Measurements from ENCODE around the gene FIP1L1. TPM values are rescaled to one million over a fixed set of nuclear protein-coding genes. Genes with fewer than 3 reads are reported as not detected.

The FIP1L1 gene, protein sequence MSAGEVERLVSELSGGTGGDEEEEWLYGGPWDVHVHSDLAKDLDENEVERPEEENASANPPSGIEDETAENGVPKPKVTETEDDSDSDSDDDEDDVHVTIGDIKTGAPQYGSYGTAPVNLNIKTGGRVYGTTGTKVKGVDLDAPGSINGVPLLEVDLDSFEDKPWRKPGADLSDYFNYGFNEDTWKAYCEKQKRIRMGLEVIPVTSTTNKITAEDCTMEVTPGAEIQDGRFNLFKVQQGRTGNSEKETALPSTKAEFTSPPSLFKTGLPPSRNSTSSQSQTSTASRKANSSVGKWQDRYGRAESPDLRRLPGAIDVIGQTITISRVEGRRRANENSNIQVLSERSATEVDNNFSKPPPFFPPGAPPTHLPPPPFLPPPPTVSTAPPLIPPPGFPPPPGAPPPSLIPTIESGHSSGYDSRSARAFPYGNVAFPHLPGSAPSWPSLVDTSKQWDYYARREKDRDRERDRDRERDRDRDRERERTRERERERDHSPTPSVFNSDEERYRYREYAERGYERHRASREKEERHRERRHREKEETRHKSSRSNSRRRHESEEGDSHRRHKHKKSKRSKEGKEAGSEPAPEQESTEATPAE
- total RNA-seq (2022; extraction: Qiagen RNA extraction; ENCODE audit: low read depth): 27.1 to 34.3 TPM (median 30.2 TPM) in 5 replicates

DNA sequence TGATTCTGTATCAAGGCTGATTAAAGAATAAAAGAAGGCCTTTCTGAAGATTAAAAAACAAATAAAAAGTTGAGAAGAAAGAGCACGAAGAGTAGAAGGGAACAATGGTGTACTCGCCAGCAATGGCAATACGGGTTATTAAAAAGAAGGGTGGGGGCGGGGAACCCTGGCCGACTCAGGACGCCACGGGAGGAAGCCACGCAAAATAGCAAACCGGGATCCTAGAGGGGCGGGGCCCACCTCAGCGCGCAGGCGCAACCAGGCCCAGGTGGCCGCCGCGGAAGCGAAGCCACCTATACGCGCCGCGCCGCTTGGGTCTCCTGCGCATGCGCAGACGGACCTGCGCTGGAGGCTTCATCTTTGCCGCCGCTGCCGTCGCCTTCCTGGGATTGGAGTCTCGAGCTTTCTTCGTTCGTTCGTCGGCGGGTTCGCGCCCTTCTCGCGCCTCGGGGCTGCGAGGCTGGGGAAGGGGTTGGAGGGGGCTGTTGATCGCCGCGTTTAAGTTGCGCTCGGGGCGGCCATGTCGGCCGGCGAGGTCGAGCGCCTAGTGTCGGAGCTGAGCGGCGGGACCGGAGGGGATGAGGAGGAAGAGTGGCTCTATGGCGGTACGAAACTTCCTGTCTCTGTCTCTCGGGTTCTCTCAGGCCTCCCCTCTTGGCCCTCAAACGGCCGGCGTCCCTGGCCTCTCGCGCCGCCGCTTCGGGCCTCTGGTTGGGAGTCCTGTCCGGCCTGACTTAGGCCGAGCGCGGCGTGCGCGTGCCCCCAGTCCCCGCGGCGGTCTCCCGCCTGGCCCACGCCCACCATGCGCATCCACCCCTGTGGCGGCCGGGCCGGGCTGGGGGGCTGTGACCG, at the start of gene FIP1L1:
FIP1L1 (plus strand) TSS at position 323 of the 852 bp plus-strand sequence; CDS start at position 521, 198 bp downstream.

DNA sequence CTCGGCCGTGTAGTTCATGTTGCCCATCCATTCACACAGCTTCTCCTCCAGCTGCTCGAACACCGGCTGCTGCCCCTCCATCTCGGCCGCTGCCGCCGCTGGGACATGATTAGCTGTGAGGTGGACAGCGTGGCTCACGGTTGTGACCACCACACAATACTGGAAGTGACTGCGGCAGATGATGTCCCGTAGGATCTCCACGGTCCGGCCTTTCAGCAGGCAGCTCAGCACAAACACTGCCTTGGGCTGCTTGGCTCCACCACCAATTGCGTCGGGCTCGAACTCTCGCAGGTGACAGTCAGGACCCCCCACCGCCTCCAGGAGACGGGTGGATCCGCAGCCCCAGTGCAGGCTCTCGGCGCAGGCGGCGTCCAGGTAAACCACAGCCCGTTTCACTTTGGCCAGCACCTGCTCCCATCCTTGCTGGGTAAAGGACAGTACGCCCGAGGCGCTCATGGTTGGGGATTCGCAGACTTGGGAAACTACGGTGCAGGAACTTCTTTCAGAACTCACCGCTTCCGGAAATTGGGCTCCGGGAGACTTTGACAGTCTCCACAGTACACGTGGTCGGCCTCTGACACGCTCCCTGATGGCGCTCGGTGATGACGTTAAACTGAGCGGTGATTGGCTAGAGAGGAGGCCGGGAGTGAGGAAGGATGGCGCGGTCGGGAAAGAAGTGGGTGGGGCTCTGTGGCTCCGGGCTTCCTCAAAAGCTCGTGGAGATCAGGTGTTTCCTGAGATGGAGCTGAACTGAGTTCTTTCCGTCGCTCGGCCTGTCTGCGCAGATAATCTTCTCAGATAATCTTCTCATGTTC, 11.7 kb upstream of the FIP1L1 start, which contains the start of gene SCFD2:
SCFD2 (minus strand) TSS at position 576 of the 815 bp plus-strand sequence.

Other genes with a start within 250 kb of the FIP1L1 start
- 6.5 to 7.2 TPM (median 6.7 TPM) in 5 replicates for gene SCFD2, start 11.6 kb upstream of the FIP1L1 start, total RNA-seq (2022; extraction: Qiagen RNA extraction; ENCODE audit: low read depth)
- gene LNX1, start 213.8 kb downstream of the FIP1L1 start, total RNA-seq (2022; extraction: Qiagen RNA extraction; ENCODE audit: low read depth): 0.03 to 0.09 TPM in 2 of 5 replicates, not detected in the others